Astrocyte (in vitro differentiated cells and primary cell): Measurements from ENCODE around the gene TUSC7. TPM values are rescaled to one million over a fixed set of nuclear protein-coding genes. Genes with fewer than 3 reads are reported as not detected.
A peak's percentile ranks its signal among the peaks of the same experiment; 100 is the strongest.

Source experiments
- DNase-seq: peaks from one replicate; pipeline ENCODE4 v3.0.0-alpha.2; 2010; ENCODE audit warnings: low read depth
- FAIRE-seq: peaks from 2 replicates; lab custom pipeline; 2011; peaks lifted over from hg19 to GRCh38; lab: Jason Lieb, UNC
- H2AFZ ChIP-seq: 2 replicates; pipeline ENCODE4 v1.6.0; 2012; ENCODE audit warnings: low read depth, low read length, inconsistent platforms
- H3K27ac ChIP-seq: 2 replicates; pipeline ENCODE4 v1.5.1; 2011; ENCODE audit warnings: low read depth, low read length, inconsistent platforms
- H3K27me3 ChIP-seq: 2 replicates; pipeline ENCODE4 v1.6.0; 2011; ENCODE audit warnings: low read length, inconsistent platforms; ENCODE audit not compliant: insufficient read depth
- H3K36me3 ChIP-seq: 2 replicates; pipeline ENCODE4 v1.5.1; 2011; ENCODE audit warnings: low read length, inconsistent platforms; ENCODE audit not compliant: insufficient read depth
- H3K4me1 ChIP-seq: 2 replicates; pipeline ENCODE4 v1.5.1; 2011; ENCODE audit warnings: low read length, inconsistent platforms; ENCODE audit not compliant: insufficient read depth
- H3K4me2 ChIP-seq: 2 replicates; pipeline ENCODE4 v1.6.0; 2012; ENCODE audit warnings: low read length, inconsistent platforms
- H3K4me3 ChIP-seq: 2 replicates; pipeline ENCODE4 v1.5.1; 2011; ENCODE audit warnings: low read depth, mild to moderate bottlenecking, low read length, inconsistent platforms; ENCODE audit not compliant: insufficient read depth
- H3K79me2 ChIP-seq: 2 replicates; pipeline ENCODE4 v1.6.0; 2012; ENCODE audit warnings: mild to moderate bottlenecking, low read length, inconsistent platforms; ENCODE audit not compliant: insufficient read depth
- H3K9ac ChIP-seq: 2 replicates; pipeline ENCODE4 v1.6.0; 2012; ENCODE audit warnings: mild to moderate bottlenecking, low read length, inconsistent platforms
- H3K9me3 ChIP-seq: 2 replicates; pipeline ENCODE4 v1.5.1; 2012; ENCODE audit warnings: low read depth, mild to moderate bottlenecking, low read length, inconsistent platforms; ENCODE audit not compliant: insufficient read depth
- H4K20me1 ChIP-seq: 2 replicates; pipeline ENCODE4 v1.6.0; 2012; ENCODE audit warnings: low read length, inconsistent platforms; ENCODE audit not compliant: insufficient read depth
- H3K27ac Mint-ChIP-seq: one replicate; pipeline ENCODE4 v1.8.0; 2021; ENCODE audit warnings: mild to moderate bottlenecking, mixed read lengths; ENCODE audit not compliant: unreplicated experiment
- H3K27me3 Mint-ChIP-seq: one replicate; pipeline ENCODE4 v1.8.0; 2021; ENCODE audit warnings: low read depth, mixed read lengths; ENCODE audit not compliant: unreplicated experiment
- H3K36me3 Mint-ChIP-seq: one replicate; pipeline ENCODE4 v1.8.0; 2021; ENCODE audit warnings: low read depth, mixed read lengths; ENCODE audit not compliant: unreplicated experiment
- H3K4me1 Mint-ChIP-seq: one replicate; pipeline ENCODE4 v1.8.0; 2021; ENCODE audit warnings: low read depth, mixed read lengths; ENCODE audit not compliant: unreplicated experiment
- H3K4me3 Mint-ChIP-seq: one replicate; pipeline ENCODE4 v1.8.0; 2021; ENCODE audit warnings: mild to moderate bottlenecking, moderate library complexity, mixed read lengths; ENCODE audit not compliant: unreplicated experiment
- H3K9me3 Mint-ChIP-seq: one replicate; pipeline ENCODE4 v1.8.0; 2021; ENCODE audit warnings: mild to moderate bottlenecking, mixed read lengths; ENCODE audit not compliant: unreplicated experiment
- CTCF ChIP-seq: IDR thresholded peaks from 2 replicates; pipeline ENCODE4 v1.5.1; 2011; ENCODE audit warnings: low read depth, mild to moderate bottlenecking, inconsistent platforms, low read length, moderate library complexity; ENCODE audit not compliant: insufficient read depth
- EZH2 ChIP-seq: IDR thresholded peaks from 2 replicates; pipeline ENCODE4 v1.6.1; 2012; ENCODE audit warnings: mild to moderate bottlenecking, low read length, inconsistent platforms; ENCODE audit not compliant: insufficient read depth
- total RNA-seq: library from RNA; stranded (reverse); gene quantifications from 2 replicates; pipeline ENCODE4 v1.2.1, GENCODE V29; 2021

The TUSC7 gene
- total RNA-seq, 1 donor from 2014 or later: not detected

DNA sequence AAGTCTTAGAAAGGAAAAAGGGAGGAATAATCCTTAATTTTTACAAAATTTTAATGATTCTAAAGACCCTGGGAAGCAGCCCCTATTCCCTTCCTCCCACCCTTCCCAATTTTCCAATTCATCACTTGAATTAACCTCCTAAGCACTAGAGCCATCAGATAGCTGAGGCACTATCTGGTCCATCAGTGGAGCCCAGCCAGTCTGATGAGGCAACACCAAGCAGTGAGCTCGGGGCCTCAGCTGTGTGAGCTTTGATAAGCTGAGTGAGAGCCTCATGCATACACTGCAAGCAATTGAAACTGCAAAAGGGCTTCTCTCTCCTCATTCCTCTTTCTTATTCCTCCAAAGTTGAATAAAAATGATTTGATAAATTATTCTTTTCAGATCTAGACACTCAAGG is 31.9 kb downstream of the TUSC7 start:
- no peak for FAIRE-seq
- H3K27me3 ChIP-seq: no peaks in the 10 kb centered on the region

DNA sequence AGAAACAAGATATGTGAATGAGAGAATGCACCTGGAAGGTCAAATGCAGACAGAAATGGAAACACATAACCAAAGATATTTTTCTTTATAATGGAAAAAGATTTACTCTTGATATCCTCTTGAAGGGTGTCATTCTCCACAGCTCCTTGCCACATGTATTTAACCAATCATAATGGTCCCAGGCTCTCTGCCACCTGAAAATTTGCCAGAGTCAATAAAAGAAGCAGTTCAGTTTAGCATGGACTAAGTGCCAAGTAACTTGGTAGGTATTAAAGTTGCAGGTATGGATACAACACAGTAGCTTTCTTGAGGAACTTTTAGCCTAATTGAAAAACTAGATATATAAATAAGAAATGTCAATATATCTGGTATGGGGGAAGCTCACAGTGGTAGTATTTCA is 33.5 kb downstream of the TUSC7 start:
- Histone ChIP-seq H2AFZ (no peak overlapping the region), H3K27me3 (no peaks in the 10 kb centered on the region), H3K4me3 (no peak overlapping the region), H3K9me3 (no peaks in the 10 kb centered on the region), H3K79me2 (no peaks in the 10 kb centered on the region), H4K20me1 (no peaks in the 10 kb centered on the region), H3K36me3 (no peaks in the 10 kb centered on the region), H3K4me2 (no peak overlapping the region), H3K27ac (no peak overlapping the region), H3K4me1 (no peaks in the 10 kb centered on the region), H3K9ac (no peak overlapping the region)
- Mint-ChIP-seq H3K36me3 (no peaks in the 10 kb centered on the region), H3K4me1 (no peaks in the 10 kb centered on the region), H3K27ac (no peak overlapping the region), H3K4me3 (no peak overlapping the region), H3K9me3 (peaks cover 7% of the 10 kb centered on the region), H3K27me3 (no peaks in the 10 kb centered on the region)
- FAIRE-seq (no peak), DNase-seq (no peak)
- TF ChIP-seq CTCF (no peak), EZH2 (no peak)

More for the DNA sequence above, 31.9 kb downstream of the TUSC7 start:
- H3K4me1 ChIP-seq: no peaks in the 10 kb centered on the region
- peaks cover 3% of the 10 kb centered on the region for H3K9me3 Mint-ChIP-seq
- TF ChIP-seq EZH2 (no peak), CTCF (no peak)
- no peak overlapping the region for H3K27ac ChIP-seq
- H3K9me3 ChIP-seq: no peaks in the 10 kb centered on the region
- no peaks in the 10 kb centered on the region for H3K36me3 Mint-ChIP-seq
- no peaks in the 10 kb centered on the region for H3K36me3 ChIP-seq
- no peak overlapping the region for H3K4me3 ChIP-seq
- H4K20me1 ChIP-seq: no peaks in the 10 kb centered on the region
- no peak overlapping the region for H3K4me2 ChIP-seq
- no peaks in the 10 kb centered on the region for H3K4me1 Mint-ChIP-seq
- no peaks in the 10 kb centered on the region for H3K79me2 ChIP-seq
- no peaks in the 10 kb centered on the region for H3K27me3 Mint-ChIP-seq
- DNase-seq: no peak
- H3K27ac Mint-ChIP-seq: no peak overlapping the region
- no peak overlapping the region for H2AFZ ChIP-seq
- H3K4me3 Mint-ChIP-seq: no peak overlapping the region
- no peak overlapping the region for H3K9ac ChIP-seq

DNA sequence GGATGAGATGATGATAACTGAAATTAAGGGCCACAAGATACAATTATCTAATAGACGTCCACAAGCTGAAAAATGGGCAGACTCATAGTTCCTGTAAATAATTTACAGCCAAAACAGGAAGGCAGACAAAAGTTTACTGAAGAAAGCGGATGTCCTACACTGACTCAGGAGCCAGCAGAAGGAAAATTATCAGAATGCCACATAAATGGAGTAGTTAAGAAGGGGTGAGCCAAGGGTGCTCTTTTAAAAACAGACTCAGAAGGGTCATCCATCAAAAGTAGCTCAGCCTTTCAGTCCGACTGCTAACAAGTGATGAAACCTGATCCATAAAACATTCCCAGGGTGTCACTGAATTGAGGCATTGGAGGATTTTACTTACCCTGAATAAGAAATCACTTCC is 39.8 kb downstream of the TUSC7 start:
- no peaks in the 10 kb centered on the region for H3K4me1 Mint-ChIP-seq
- Histone ChIP-seq H3K4me1 (no peaks in the 10 kb centered on the region), H3K9me3 (no peaks in the 10 kb centered on the region), H3K9ac (no peak overlapping the region), H3K36me3 (no peaks in the 10 kb centered on the region), H3K4me3 (no peak overlapping the region), H3K4me2 (no peak overlapping the region), H4K20me1 (no peaks in the 10 kb centered on the region), H3K27me3 (no peaks in the 10 kb centered on the region), H2AFZ (no peak overlapping the region), H3K79me2 (no peaks in the 10 kb centered on the region), H3K27ac (no peak overlapping the region)
- H3K9me3 Mint-ChIP-seq: peaks cover 9% of the 10 kb centered on the region
- H3K27ac Mint-ChIP-seq: no peak overlapping the region
- FAIRE-seq (no peak), DNase-seq (peak; percentile 35)
- no peak for TF ChIP-seq CTCF
- no peaks in the 10 kb centered on the region for H3K27me3 Mint-ChIP-seq
- no peaks in the 10 kb centered on the region for H3K36me3 Mint-ChIP-seq
- H3K4me3 Mint-ChIP-seq: no peak overlapping the region
